GM19463 (cell line): ENCODE data around the gene SEPTIN5.
"Not testable (repeated sequence)": the region's sequence is repeated elsewhere in the genome, so short reads cannot be mapped to it uniquely, and the experiment has no call there.

Experiments
- ATAC-seq: cut with Tn5 transposase; IDR thresholded peaks from one replicate; pipeline ENCODE4 v1.9.1; 2021; ENCODE audit warnings: mild to moderate bottlenecking, moderate library complexity; ENCODE audit not compliant: unreplicated experiment

Gene SEPTIN5

GRCh38 chr22:19719488-19720021 is 5.3 kb downstream of the SEPTIN5 start:
- no peak for ATAC-seq

GRCh38 chr22:19720150-19720827 is 6.0 kb downstream of the SEPTIN5 start:
- no peak for ATAC-seq

GRCh38 chr22:19720999-19721329 is 6.7 kb downstream of the SEPTIN5 start:
- ATAC-seq, result no peak

GRCh38 chr22:19721330-19722177 is 7.3 kb downstream of the SEPTIN5 start:
- no peak for ATAC-seq

GRCh38 chr22:19722178-19722981 is 8.1 kb downstream of the SEPTIN5 start:
- ATAC-seq, result no peak

GRCh38 chr22:19722982-19723231 is 8.6 kb downstream of the SEPTIN5 start:
- ATAC-seq, result no peak

- no peak for ATAC-seq
Measured at GRCh38 chr22:19723232-19723982, 9.1 kb downstream of the SEPTIN5 start, which contains the start of gene GP1BB. TSS of gene GP1BB (plus strand) at chr22:19723539. CDS start at chr22:19723570, 31 bp downstream.

GRCh38 chr22:19723983-19724827 is 9.9 kb downstream of the SEPTIN5 start:
- no peak for ATAC-seq

- no peak for ATAC-seq
Measured at GRCh38 chr22:19724927-19725661, 10.8 kb downstream of the SEPTIN5 start.

GRCh38 chr22:19726064-19726788 is 11.9 kb downstream of the SEPTIN5 start:
- ATAC-seq, result not testable (repeated sequence)

GRCh38 chr22:19727310-19728150 is 13.2 kb downstream of the SEPTIN5 start:
- ATAC-seq, result no peak

GRCh38 chr22:19728271-19728670 is 14.0 kb downstream of the SEPTIN5 start:
- ATAC-seq, result no peak

- ATAC-seq, result no peak
Measured at GRCh38 chr22:19728836-19729235, 14.5 kb downstream of the SEPTIN5 start.

GRCh38 chr22:19729507-19729906 is 15.2 kb downstream of the SEPTIN5 start:
- no peak for ATAC-seq

GRCh38 chr22:19730198-19730597 is 15.9 kb downstream of the SEPTIN5 start:
- no peak for ATAC-seq

GRCh38 chr22:19730655-19731360 is 16.5 kb downstream of the SEPTIN5 start:
- no peak for ATAC-seq
